OCI-LY3 (cell line): ENCODE measurements around the gene IFI6.

Experiments
- H2AFZ ChIP-seq: fragments of 200-600, 300-600 bp; shearing (Covaris generic); 2 replicates; pipeline ENCODE4 v1.6.0; 2014; ENCODE audit warnings: antibody characterized with exemption, low read depth, low read length
- H3K27ac ChIP-seq: fragments of 200-600, 300-600 bp; sonication (generic); 2 replicates; pipeline ENCODE4 v1.5.1; 2014; ENCODE audit warnings: mild to moderate bottlenecking, low read length, moderate library complexity, mixed read lengths
- H3K27me3 ChIP-seq: fragments of 200-600, 300-600 bp; sonication (generic); 2 replicates; pipeline ENCODE4 v1.6.1; 2014; ENCODE audit warnings: low read depth, low read length, mixed read lengths
- H3K36me3 ChIP-seq: fragments of 200-600, 300-600 bp; sonication (generic); replicated peaks from 2 replicates; pipeline ENCODE3; 2014; ENCODE audit warnings: low read depth, low read length, mixed read lengths
- H3K4me1 ChIP-seq: fragments of 300-600, 200-600 bp; sonication (generic); 2 replicates; pipeline ENCODE4 v1.6.1; 2014; ENCODE audit warnings: low read length, mixed read lengths
- H3K4me2 ChIP-seq: fragments of 200-600, 300-600 bp; sonication (generic); 2 replicates; pipeline ENCODE4 v1.6.1; 2014; ENCODE audit warnings: low read length, mixed read lengths
- H3K4me3 ChIP-seq: fragments of 300-600, 200-600 bp; sonication (generic); 2 replicates; pipeline ENCODE4 v1.5.1; 2014; ENCODE audit warnings: antibody characterized with exemption, mild to moderate bottlenecking, low read length, moderate library complexity
- H3K79me2 ChIP-seq: fragments of 300-600, 200-600 bp; shearing (Covaris generic); 2 replicates; pipeline ENCODE4 v1.6.1; 2014; ENCODE audit warnings: mild to moderate bottlenecking, low read length, mixed read lengths
- H3K9ac ChIP-seq: fragments of 300-600, 200-600 bp; shearing (Covaris generic); 2 replicates; pipeline ENCODE4 v1.6.0; 2014; ENCODE audit warnings: mild to moderate bottlenecking, low read length, moderate library complexity
- H3K9me3 ChIP-seq: fragments of 200-600, 300-600 bp; shearing (Covaris generic); 2 replicates; pipeline ENCODE4 v1.6.1; 2014; ENCODE audit warnings: low read length, mixed read lengths; ENCODE audit not compliant: insufficient read depth
- H4K20me1 ChIP-seq: fragments of 200-600, 300-600 bp; sonication (generic); 2 replicates; pipeline ENCODE4 v1.6.1; 2016; ENCODE audit warnings: low read length, mixed read lengths; ENCODE audit not compliant: insufficient read depth
- EZH2phosphoT487 ChIP-seq: fragments of 200-600 bp; shearing (Covaris generic); IDR thresholded peaks from 2 replicates; pipeline ENCODE4 v1.6.1; 2018; ENCODE audit warnings: antibody characterized with exemption, mixed run types, low read depth
- TF ChIP-seq, protein P1 (sequence below): fragments of 200-600, 300-600 bp; sonication (generic); IDR thresholded peaks from 2 replicates; pipeline ENCODE4 v1.5.1; 2014; ENCODE audit warnings: antibody characterized with exemption, low read length, low read depth

IFI6 gene

DNA sequence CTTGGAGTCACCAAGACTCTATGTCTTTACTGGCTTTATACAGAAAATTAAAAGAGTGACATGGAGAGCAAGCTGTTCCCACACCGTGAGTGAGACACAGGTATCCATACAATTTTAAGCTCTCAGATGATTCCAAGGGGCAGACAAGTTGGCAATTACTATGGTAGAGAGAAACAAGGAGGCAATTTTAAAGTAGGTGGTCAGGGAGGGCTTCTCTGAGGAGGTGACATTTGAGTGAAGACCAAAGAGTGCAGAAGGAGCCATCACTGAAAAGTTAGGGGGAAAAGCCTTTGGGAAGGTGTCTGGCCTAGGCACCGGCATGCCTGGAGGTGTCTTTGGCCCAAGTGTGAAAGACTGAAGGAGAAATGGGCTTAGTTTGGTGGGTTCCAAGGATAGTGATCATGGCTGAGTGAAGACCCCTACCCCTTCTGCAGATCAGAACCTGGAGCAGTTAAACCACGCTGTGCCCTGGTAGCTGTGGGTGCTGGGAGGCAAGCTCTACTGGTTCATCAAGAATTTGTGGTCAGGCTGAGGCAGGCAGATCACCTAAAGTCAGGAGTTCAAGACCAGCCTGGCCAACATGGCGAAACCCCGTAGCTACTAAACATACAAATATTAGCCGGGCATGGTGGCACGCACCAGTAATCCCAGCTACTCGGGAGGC is 10.4 kb downstream of the IFI6 start:
- TF ChIP-seq, protein P1, sequence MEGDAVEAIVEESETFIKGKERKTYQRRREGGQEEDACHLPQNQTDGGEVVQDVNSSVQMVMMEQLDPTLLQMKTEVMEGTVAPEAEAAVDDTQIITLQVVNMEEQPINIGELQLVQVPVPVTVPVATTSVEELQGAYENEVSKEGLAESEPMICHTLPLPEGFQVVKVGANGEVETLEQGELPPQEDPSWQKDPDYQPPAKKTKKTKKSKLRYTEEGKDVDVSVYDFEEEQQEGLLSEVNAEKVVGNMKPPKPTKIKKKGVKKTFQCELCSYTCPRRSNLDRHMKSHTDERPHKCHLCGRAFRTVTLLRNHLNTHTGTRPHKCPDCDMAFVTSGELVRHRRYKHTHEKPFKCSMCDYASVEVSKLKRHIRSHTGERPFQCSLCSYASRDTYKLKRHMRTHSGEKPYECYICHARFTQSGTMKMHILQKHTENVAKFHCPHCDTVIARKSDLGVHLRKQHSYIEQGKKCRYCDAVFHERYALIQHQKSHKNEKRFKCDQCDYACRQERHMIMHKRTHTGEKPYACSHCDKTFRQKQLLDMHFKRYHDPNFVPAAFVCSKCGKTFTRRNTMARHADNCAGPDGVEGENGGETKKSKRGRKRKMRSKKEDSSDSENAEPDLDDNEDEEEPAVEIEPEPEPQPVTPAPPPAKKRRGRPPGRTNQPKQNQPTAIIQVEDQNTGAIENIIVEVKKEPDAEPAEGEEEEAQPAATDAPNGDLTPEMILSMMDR: no peak
- TF ChIP-seq EZH2phosphoT487: no peak
- Histone ChIP-seq H4K20me1 (no peaks in the 10 kb centered on the region), H3K9ac (no peak overlapping the region), H3K4me1 (peaks cover 29% of the 10 kb centered on the region), H3K27ac (no peak overlapping the region), H3K27me3 (no peaks in the 10 kb centered on the region), H3K4me3 (no peak overlapping the region), H3K9me3 (no peaks in the 10 kb centered on the region), H2AFZ (no peak overlapping the region), H3K79me2 (no peaks in the 10 kb centered on the region), H3K36me3 (no peaks in the 10 kb centered on the region), H3K4me2 (no peak overlapping the region)

DNA sequence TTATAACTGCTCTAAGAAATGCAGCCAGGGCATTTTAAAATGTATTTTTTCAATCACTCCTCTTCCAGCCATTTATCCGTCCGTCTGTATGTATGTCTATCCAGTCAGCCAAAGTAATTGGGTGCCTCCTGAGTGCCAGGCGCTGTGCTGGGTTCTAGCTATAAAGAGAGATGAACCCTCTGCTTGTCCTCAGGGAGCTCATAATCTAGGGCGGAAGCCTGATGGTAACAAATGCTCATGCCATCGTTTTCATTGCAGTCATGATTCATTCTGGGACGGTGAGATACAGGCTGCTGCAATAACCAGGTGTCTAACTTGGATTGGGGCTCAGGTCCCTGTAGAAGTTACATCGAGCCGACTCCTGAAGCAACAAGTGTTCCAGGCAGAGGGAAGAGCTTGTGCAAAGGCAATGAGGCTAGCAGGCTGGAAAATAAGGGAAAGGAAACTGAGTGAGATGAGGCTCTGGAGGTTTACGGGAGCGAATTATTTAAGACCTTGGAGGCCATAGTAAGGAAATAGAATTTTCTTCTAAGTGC is 11.6 kb downstream of the IFI6 start:
- TF ChIP-seq, protein P1: no peak
- TF ChIP-seq EZH2phosphoT487: no peak
- no peaks in the 10 kb centered on the region for H4K20me1 ChIP-seq
- no peaks in the 10 kb centered on the region for H3K9me3 ChIP-seq
- H3K36me3 ChIP-seq: no peaks in the 10 kb centered on the region
- peak overlapping the region; percentile 82 for H3K4me2 ChIP-seq
- no peaks in the 10 kb centered on the region for H3K27me3 ChIP-seq
- peaks cover 32% of the 10 kb centered on the region for H3K4me1 ChIP-seq
- H3K79me2 ChIP-seq: no peaks in the 10 kb centered on the region
- H3K27ac ChIP-seq: peak overlapping the region; percentile 9; the same call in 1 of the 2 replicates
- peak overlapping the region; percentile 59 for H3K9ac ChIP-seq
- H3K4me3 ChIP-seq: peak overlapping the region; percentile 87
- H2AFZ ChIP-seq: peak overlapping the region; percentile 76

DNA sequence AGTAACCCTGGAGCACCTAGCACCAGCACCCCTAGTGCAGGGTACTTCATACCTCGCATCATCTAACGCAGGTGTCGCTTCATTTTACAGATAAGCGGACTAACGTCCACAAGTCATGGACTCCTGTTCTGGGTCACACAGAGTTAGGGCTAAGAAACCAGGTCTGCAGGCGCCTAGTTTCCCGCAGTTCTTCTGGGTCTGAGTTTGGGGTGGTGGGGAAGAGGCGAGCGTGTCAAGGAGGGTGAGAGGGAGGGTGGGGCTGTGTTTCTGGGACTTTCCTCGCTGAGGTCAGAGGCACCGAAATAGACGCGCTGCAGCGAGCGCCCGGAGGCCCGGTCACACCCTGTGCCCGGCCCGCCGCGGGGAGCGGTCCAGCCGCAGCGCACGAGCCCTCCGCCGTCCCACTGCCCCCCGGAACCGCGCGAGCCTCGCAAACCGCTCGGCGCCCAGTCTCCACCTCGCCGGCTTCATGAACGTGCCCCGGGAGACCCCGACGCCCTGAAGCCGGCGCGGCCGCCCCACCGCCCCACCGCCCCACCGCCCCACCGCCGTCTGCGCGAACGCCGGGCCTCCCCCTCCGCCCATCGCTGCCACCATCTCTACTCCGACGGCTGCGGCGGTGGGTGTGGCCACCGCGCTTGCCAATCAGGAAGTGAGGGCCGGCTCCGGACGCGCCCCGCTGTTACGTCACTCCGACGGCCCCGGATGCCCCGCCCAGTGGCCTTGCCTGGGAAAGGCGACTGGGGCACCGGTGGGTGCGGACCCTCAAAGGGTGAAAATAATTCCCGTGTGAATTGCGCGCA is 12.3 kb downstream of the IFI6 start:
- Histone ChIP-seq H3K27ac (peak overlapping the region; percentile 86), H2AFZ (peak overlapping the region; percentile 76), H3K27me3 (no peaks in the 10 kb centered on the region), H3K4me3 (peak overlapping the region; percentile 87), H3K9ac (peak overlapping the region; percentile 78), H3K4me1 (peaks cover 36% of the 10 kb centered on the region), H3K9me3 (no peaks in the 10 kb centered on the region), H3K4me2 (peak overlapping the region; percentile 98), H3K36me3 (no peaks in the 10 kb centered on the region), H4K20me1 (no peaks in the 10 kb centered on the region), H3K79me2 (no peaks in the 10 kb centered on the region)
- TF ChIP-seq, protein P1: no peak
- no peak for TF ChIP-seq EZH2phosphoT487

DNA sequence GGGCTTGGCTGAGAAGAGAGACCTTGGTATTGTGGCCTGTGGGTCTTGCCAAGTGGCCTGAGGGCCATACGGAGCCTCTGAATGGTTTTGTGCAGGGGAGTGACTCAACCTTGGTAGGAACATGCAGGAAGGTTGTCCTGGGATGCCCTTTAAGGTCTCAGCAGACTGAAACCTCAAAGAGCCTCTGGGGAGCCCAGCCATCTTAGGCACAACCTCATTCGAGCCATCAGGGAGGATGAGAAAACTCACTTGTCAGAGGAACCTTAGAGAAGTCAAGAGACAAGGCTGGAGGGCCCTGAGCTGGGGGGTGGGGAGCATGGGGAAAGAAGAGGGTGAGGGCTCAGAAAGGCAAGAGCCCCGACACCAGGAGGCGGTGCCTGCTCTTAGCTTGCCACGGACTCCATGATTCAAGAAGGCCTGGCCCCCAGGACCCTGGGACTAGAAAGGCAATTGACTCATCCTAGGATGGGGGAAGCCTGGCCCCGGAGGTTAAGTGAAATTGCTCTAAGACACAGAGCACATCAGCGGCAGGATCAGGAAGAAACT is 13.0 kb downstream of the IFI6 start:
- H3K9ac ChIP-seq: peak overlapping the region; percentile 78
- peaks cover 36% of the 10 kb centered on the region for H3K4me1 ChIP-seq

More for the DNA sequence above, 13.0 kb downstream of the IFI6 start:
- Histone ChIP-seq H3K27me3 (no peaks in the 10 kb centered on the region), H3K4me2 (peak overlapping the region; percentile 98), H3K4me3 (peak overlapping the region; percentile 87), H3K27ac (peak overlapping the region; percentile 86), H2AFZ (peak overlapping the region; percentile 65; the same call in 1 of the 2 replicates), H3K36me3 (no peaks in the 10 kb centered on the region), H3K79me2 (no peaks in the 10 kb centered on the region), H4K20me1 (no peaks in the 10 kb centered on the region), H3K9me3 (no peaks in the 10 kb centered on the region)
- no peak for TF ChIP-seq EZH2phosphoT487
- TF ChIP-seq, protein P1: no peak
